ENCODE measurements around the gene PLLP. TPM values are rescaled to one million over a fixed set of nuclear protein-coding genes. Genes with fewer than 3 reads are reported as not detected.

The PLLP gene
- polyA plus RNA-seq, 1 experiment = 0.02 TPM

DNA sequence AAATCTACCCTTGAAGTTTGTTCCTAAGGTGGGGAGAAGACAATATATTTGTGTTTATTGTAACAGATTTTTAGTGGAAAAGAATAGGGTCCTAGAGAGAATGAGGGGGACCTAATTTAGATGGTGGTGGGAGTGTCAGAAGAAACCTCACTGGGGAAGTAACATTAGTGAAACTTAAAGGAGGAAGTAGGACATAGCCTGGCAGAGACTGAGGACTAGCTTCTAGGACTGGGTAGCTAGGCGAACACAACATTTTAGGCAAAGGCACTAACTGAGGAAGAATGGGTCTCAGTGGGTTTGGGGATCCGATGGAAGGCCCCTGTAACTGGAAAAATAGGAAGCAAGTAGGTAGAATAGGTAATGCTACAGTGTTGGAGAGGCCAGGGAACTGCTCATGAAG, 43.6 kb downstream of the PLLP start:
- CTCF ChIA-PET = interaction anchor here (0.6 to 1.7 kb wide), 3 partner anchors 9 to 279 kb away, joined by 3 read pairs; no protein-coding TSS in a partner anchor
- TF ChIP-seq, protein P1, sequence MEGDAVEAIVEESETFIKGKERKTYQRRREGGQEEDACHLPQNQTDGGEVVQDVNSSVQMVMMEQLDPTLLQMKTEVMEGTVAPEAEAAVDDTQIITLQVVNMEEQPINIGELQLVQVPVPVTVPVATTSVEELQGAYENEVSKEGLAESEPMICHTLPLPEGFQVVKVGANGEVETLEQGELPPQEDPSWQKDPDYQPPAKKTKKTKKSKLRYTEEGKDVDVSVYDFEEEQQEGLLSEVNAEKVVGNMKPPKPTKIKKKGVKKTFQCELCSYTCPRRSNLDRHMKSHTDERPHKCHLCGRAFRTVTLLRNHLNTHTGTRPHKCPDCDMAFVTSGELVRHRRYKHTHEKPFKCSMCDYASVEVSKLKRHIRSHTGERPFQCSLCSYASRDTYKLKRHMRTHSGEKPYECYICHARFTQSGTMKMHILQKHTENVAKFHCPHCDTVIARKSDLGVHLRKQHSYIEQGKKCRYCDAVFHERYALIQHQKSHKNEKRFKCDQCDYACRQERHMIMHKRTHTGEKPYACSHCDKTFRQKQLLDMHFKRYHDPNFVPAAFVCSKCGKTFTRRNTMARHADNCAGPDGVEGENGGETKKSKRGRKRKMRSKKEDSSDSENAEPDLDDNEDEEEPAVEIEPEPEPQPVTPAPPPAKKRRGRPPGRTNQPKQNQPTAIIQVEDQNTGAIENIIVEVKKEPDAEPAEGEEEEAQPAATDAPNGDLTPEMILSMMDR (IDR thresholded peaks at IDR 0.05; ENCODE audit: insufficient read depth, low read depth, low read length) = no peak
- POLR2A ChIA-PET = no interaction called here
- DNase-seq (ENCODE audit: low read depth) = no peak
- Histone ChIP-seq H3K4me3 (ENCODE audit: low read depth, low read length) (no peak overlapping the region), H3K27me3 (ENCODE audit: control insufficient read depth, insufficient read depth, low read length) (no peaks in the 10 kb centered on the region), H3K36me3 (ENCODE audit: control insufficient read depth, insufficient read depth, low read length) (peaks cover 1% of the 10 kb centered on the region; the same call in 1 of the 2 replicates)

DNA sequence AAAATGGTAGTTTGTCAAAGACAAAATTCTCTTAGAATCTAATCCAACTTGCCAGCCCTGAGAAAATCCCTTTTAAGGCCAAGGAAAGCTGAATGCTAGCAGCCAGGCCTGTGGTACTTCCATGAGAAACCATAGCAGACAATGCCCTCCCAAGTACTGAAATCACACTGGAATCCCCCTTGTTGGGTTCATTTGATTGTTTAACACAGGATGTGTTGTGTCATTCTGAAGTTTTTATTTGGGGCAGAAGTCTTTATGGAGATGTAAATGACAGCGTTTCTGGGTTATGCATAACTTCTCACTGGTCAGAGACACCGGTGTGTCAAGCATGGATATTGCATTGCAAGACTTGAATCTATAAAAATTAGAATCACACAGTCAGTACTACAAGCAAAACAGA, 45.4 kb downstream of the PLLP start:
- TF ChIP-seq, protein P1 (IDR thresholded peaks at IDR 0.05; ENCODE audit: insufficient read depth, low read depth, low read length) = no peak
- no peaks in the 10 kb centered on the region for H3K27me3 ChIP-seq (ENCODE audit: control insufficient read depth, insufficient read depth, low read length)
- DNase-seq (ENCODE audit: low read depth) = no peak
- ChIA-PET POLR2A (no interaction called here), CTCF (interaction anchor here (0.7 kb wide), 1 partner anchor 800 kb away, joined by 3 read pairs; no protein-coding TSS in a partner anchor)
- peaks cover 3% of the 10 kb centered on the region for H3K36me3 ChIP-seq (ENCODE audit: control insufficient read depth, insufficient read depth, low read length)
- H3K4me3 ChIP-seq (ENCODE audit: low read depth, low read length) = no peak overlapping the region

DNA sequence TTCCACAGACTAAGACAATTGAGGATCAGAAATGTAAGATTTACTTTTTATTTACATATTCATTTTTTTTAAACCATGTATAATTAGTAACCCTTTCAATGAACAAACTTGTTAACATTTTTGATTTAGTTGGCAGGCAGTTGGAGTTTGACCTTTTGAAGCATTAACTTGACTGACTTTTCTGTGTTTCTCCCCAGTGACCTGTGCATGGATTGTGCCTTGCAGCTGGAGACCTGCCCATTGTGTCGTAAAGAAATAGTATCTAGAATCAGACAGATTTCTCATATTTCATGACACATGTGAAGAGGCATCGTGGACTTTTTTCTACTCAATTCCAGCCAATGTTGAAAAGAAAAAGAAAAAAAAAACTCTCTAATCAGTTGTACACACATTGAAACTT, 45.8 kb downstream of the PLLP start:
- ChIA-PET CTCF (interaction anchor here (0.7 kb wide), 1 partner anchor 800 kb away, joined by 3 read pairs; no protein-coding TSS in a partner anchor), POLR2A (no interaction called here)
- Histone ChIP-seq H3K27me3 (ENCODE audit: control insufficient read depth, insufficient read depth, low read length) (no peaks in the 10 kb centered on the region), H3K4me3 (ENCODE audit: low read depth, low read length) (no peak overlapping the region), H3K36me3 (ENCODE audit: control insufficient read depth, insufficient read depth, low read length) (peaks cover 7% of the 10 kb centered on the region)
- no peak for DNase-seq (ENCODE audit: low read depth)
- TF ChIP-seq, protein P1 (IDR thresholded peaks at IDR 0.05; ENCODE audit: insufficient read depth, low read depth, low read length) = no peak

DNA sequence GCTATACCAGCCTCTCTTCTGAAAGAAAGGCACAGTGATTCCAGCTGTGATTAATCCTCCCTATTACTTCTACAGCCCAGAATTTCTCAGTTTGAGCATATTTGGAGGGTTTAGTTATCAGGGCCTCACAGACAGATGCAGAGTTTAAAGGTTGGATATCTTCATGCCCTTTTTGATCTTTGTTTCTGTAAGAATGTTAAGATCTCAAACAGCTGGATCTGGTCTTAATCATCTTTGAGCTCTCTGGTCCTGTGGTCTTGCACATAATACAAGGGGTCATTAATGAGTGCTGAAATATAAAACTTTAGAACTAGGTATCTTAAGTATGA, 48.5 kb downstream of the PLLP start:
- TF ChIP-seq, protein P1 (IDR thresholded peaks at IDR 0.05; ENCODE audit: insufficient read depth, low read depth, low read length) = no peak
- Histone ChIP-seq H3K27me3 (ENCODE audit: control insufficient read depth, insufficient read depth, low read length) (no peaks in the 10 kb centered on the region), H3K4me3 (ENCODE audit: low read depth, low read length) (no peak overlapping the region), H3K36me3 (ENCODE audit: control insufficient read depth, insufficient read depth, low read length) (peaks cover 11% of the 10 kb centered on the region)
- DNase-seq (ENCODE audit: low read depth) = no peak
- ChIA-PET CTCF (interaction anchor here (1.3 kb wide), 1 partner anchor 181 kb away, joined by 4 read pairs; no protein-coding TSS in a partner anchor), POLR2A (no interaction called here)

DNA sequence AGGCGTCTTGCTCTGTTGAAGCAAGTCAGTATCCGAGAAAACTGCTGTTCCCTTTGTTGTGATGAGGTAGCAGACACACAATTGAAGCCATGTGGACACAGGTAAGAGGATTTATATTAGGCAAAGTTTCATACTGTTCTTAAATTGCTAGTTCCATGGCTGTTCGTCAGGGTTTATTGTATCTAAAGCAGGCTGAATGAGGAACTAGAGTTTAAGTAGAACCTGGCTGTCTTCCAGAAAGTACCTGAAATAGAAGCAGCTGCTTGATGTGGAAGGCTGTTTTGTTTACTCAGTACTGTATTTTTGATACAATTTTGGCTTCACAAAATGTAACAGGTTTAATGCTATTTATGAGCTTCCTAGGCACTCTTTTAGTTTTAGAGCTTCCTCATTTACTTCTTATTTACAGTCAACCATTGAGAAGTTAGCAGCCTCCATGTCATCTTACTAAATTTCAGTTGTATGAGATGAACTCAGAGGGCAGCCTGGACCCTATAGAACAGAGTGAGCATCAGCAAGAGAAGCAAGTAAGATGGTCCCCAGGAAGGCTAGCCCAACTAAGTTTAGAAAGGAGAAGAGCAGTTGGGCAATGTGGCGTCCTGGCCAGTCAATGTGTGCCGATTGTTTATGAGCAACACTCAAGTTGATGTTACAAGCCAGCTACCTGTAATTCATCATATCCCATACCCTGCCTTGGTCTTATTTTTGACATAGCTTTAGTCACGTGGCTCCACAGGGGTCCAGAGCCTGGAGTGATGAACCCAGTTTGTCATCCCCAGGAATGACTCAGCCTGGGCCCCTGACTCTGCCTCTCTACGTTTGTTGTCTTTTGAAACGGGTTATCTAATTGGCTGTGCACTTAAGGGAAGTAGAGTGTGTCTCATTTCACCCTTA, 49.1 kb downstream of the PLLP start:
- POLR2A ChIA-PET = no interaction called here
- TF ChIP-seq, protein P1 (IDR thresholded peaks at IDR 0.05; ENCODE audit: insufficient read depth, low read depth, low read length) = no peak

More for the DNA sequence above, 49.1 kb downstream of the PLLP start:
- CTCF ChIA-PET = interaction anchor here (0.9 to 1.3 kb wide), 3 partner anchors 8 to 182 kb away, joined by 3 to 4 read pairs (median 3); no protein-coding TSS in a partner anchor
- H3K4me3 ChIP-seq (ENCODE audit: low read depth, low read length) = no peak overlapping the region
- peaks cover 14% of the 10 kb centered on the region for H3K36me3 ChIP-seq (ENCODE audit: control insufficient read depth, insufficient read depth, low read length)
- no peak for DNase-seq (ENCODE audit: low read depth)
- no peaks in the 10 kb centered on the region for H3K27me3 ChIP-seq (ENCODE audit: control insufficient read depth, insufficient read depth, low read length)

Data from BJ (cell line).